DND-41 (cell line): ENCODE measurements around the gene GP1BA.
"Not testable (repeated sequence)": the region's sequence is repeated elsewhere in the genome, so short reads cannot be mapped to it uniquely, and the experiment has no call there.

Experiments used
- ATAC-seq: fragments of 200-7000 bp; cut with Tn5 transposase; 3 replicates; pipeline ENCODE4 v1.9.1; 2021; ENCODE audit warnings: low read depth; ENCODE audit not compliant: insufficient read depth
- DNase-seq: peaks from one replicate; pipeline ENCODE4 v3.0.0-alpha.2; 2020
- H2AFZ ChIP-seq: 2 replicates; pipeline ENCODE4 v1.6.0; 2012; ENCODE audit warnings: low read depth, low read length
- H3K27ac ChIP-seq: 2 replicates; pipeline ENCODE4 v1.5.1; 2012; ENCODE audit warnings: low read length, inconsistent platforms
- H3K27me3 ChIP-seq: fragments of 200-600 bp; sonication (generic); 2 replicates; pipeline ENCODE4 v1.6.0; 2012; ENCODE audit warnings: low read length, mild to moderate bottlenecking, inconsistent platforms; ENCODE audit not compliant: insufficient read depth, poor library complexity
- H3K36me3 ChIP-seq: 2 replicates; pipeline ENCODE4 v1.5.1; 2012; ENCODE audit warnings: low read length, inconsistent platforms; ENCODE audit not compliant: insufficient read depth
- H3K4me1 ChIP-seq: 2 replicates; pipeline ENCODE4 v1.5.1; 2012; ENCODE audit warnings: mild to moderate bottlenecking, low read length; ENCODE audit not compliant: insufficient read depth
- H3K4me2 ChIP-seq: 2 replicates; pipeline ENCODE4 v1.6.0; 2012; ENCODE audit warnings: mild to moderate bottlenecking, moderate library complexity, low read length, inconsistent platforms; ENCODE audit not compliant: insufficient read depth
- H3K4me3 ChIP-seq, 2 experiments: fragments of 200-600 bp in 1 of 2; shearing (Covaris generic) in 1 of 2; 2 replicates each; pipeline ENCODE4 v1.5.1; 2012 to 2016; ENCODE audit warnings: inconsistent platforms in 2 of 2, low read length in 2 of 2, mild to moderate bottlenecking in 2 of 2, low read depth in 1 of 2, moderate library complexity in 1 of 2
- H3K79me2 ChIP-seq: 2 replicates; pipeline ENCODE4 v1.6.0; 2012; ENCODE audit warnings: low read length, inconsistent platforms; ENCODE audit not compliant: insufficient read depth
- H3K9ac ChIP-seq: 2 replicates; pipeline ENCODE4 v1.6.0; 2012; ENCODE audit warnings: low read depth, mild to moderate bottlenecking, inconsistent platforms, low read length, moderate library complexity
- H3K9me3 ChIP-seq: 2 replicates; pipeline ENCODE4 v1.5.1; 2012; ENCODE audit warnings: low read length, moderate library complexity, mild to moderate bottlenecking, inconsistent platforms; ENCODE audit not compliant: insufficient read depth, severe bottlenecking
- H4K20me1 ChIP-seq: 2 replicates; pipeline ENCODE4 v1.6.0; 2012; ENCODE audit warnings: low read length; ENCODE audit not compliant: insufficient read depth
- CTCF ChIP-seq: IDR thresholded peaks from 2 replicates; pipeline ENCODE4 v1.5.1; 2012; ENCODE audit warnings: borderline replicate concordance, low read length, moderate library complexity, mild to moderate bottlenecking; ENCODE audit not compliant: poor library complexity, severe bottlenecking; ENCODE audit errors: extremely low read depth
- EZH2 ChIP-seq: IDR thresholded peaks from 3 replicates; pipeline ENCODE4 v1.6.1; 2012; ENCODE audit warnings: borderline replicate concordance, low read depth, mild to moderate bottlenecking, moderate library complexity, low read length, inconsistent platforms; ENCODE audit not compliant: severe bottlenecking

GP1BA gene

DNA sequence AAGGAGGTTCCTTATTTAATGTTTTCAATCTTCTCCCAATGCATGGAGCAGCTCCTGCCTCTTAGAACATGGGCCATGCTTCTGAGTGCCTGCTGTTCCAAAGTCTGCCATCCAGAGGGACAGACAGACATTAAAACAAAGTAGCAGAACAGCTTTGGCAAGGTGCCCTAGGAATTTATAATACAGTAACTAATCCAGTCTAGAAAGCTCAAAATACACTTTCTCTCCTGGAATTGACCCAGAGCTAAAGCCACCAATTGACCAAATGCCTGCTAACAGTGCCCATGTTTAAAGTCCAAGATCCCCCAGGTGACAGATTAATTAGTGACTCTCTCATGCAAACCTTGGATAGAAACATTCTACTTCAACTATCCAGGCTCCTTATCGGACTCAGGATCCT lies 18.1 kb upstream of the GP1BA start:
- H3K79me2 ChIP-seq, result no peaks in the 10 kb centered on the region
- H3K27ac ChIP-seq, result no peak overlapping the region
- H3K4me2 ChIP-seq, result no peak overlapping the region
- no peaks in the 10 kb centered on the region for H3K36me3 ChIP-seq
- no peak overlapping the region for H3K4me3 ChIP-seq
- no peaks in the 10 kb centered on the region for H3K27me3 ChIP-seq
- H3K9ac ChIP-seq, result no peak overlapping the region
- no peak overlapping the region for H2AFZ ChIP-seq
- no peaks in the 10 kb centered on the region for H3K9me3 ChIP-seq
- no peak for DNase-seq
- no peaks in the 10 kb centered on the region for H4K20me1 ChIP-seq
- no peak for ATAC-seq
- TF ChIP-seq CTCF (no peak), EZH2 (no peak)
- no peaks in the 10 kb centered on the region for H3K4me1 ChIP-seq

GRCh38 chr17:4914551-4914950 lies 17.5 kb upstream of the GP1BA start:
- H2AFZ ChIP-seq, H3K79me2 ChIP-seq, H3K9me3 ChIP-seq, H4K20me1 ChIP-seq, DNase-seq, H3K4me1 ChIP-seq, H3K36me3 ChIP-seq, ATAC-seq, H3K4me2 ChIP-seq, H3K27me3 ChIP-seq, H3K4me3 ChIP-seq, H3K27ac ChIP-seq, H3K9ac ChIP-seq: not testable (repeated sequence)

DNA sequence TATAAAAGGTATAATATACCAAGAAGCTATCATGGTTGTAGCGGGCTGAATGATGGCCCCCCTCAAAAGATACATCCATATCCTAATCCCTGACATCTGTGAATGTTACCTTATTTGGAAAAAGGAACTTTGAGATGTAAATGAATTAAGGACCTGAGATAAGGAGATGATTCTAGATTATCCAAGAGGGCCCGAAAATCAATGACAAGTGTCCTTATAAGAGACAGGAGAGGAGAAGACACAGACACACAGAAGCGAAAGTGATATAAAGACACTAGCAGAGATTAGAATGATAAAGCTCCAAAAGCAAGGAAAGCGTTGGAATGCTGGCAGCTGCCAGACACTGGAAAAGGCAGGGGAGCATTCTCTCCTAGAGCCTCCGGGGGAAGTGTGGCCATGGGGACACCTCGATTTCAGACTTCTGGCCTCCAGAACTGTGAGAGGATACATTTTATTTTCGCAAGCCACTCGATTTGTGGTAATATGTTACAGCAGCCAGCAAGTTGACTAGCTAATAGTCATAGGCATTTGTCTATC lies 12.5 kb upstream of the GP1BA start:
- ATAC-seq (no peak), DNase-seq (no peak)
- H3K9me3 ChIP-seq, result no peaks in the 10 kb centered on the region
- H3K36me3 ChIP-seq, result no peaks in the 10 kb centered on the region
- no peaks in the 10 kb centered on the region for H3K4me1 ChIP-seq
- H3K4me2 ChIP-seq, result no peak overlapping the region
- H4K20me1 ChIP-seq, result no peaks in the 10 kb centered on the region
- no peak overlapping the region for H3K27ac ChIP-seq
- no peak for TF ChIP-seq CTCF
- no peak for TF ChIP-seq EZH2
- no peak overlapping the region for H3K4me3 ChIP-seq
- no peak overlapping the region for H2AFZ ChIP-seq
- H3K79me2 ChIP-seq, result no peaks in the 10 kb centered on the region
- no peak overlapping the region for H3K9ac ChIP-seq
- H3K27me3 ChIP-seq, result no peaks in the 10 kb centered on the region

DNA sequence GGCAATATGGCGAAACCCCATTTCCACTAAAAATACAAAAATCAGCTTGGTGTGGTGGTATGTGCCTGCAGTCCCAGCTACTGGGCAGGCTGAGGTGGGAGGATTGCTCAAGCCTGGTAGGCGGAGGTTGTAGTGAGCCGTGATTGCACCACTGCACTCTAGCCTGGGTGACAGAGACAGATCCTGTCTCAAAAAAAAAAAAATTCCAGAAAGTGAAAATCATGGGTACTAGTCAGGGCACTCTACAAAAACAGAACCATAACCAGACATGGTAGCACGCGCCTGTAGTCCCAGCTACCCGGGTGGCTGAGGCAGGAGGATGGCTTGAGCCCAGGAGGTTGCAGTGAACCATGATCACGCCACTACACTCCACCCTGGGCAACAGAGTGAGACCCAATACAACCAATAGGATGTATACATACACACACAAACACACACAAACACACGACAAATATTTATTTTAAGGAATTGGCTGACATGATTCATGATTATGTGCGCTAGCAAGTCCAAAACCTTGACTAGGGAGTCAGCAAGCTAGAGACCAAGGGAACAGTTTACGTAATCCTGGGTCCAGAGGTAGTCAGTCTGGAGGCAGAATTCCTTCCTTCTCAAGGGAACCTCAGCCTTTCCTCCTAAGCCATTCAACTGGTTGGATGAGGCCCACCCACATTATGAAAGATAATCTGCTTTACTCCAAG lies 11.6 kb upstream of the GP1BA start:
- ATAC-seq, result no peak; the same call in 2 of the 3 replicates
- Histone ChIP-seq H4K20me1 (no peaks in the 10 kb centered on the region), H2AFZ (no peak overlapping the region), H3K27ac (no peak overlapping the region), H3K36me3 (no peaks in the 10 kb centered on the region), H3K9ac (no peak overlapping the region), H3K4me1 (no peaks in the 10 kb centered on the region), H3K27me3 (no peaks in the 10 kb centered on the region), H3K79me2 (no peaks in the 10 kb centered on the region), H3K4me3 (no peak overlapping the region), H3K9me3 (no peaks in the 10 kb centered on the region), H3K4me2 (no peak overlapping the region)
- no peak for TF ChIP-seq CTCF
- TF ChIP-seq EZH2, result no peak
- no peak for DNase-seq
